Activated naive CD8-positive, alpha-beta T cell (primary cell): ENCODE data around the gene NR2C2.

Experiments
- H3K27ac Mint-ChIP-seq: one replicate; pipeline ENCODE4 v1.8.0; 2021; ENCODE audit warnings: mixed read lengths
- H3K27me3 Mint-ChIP-seq: one replicate; pipeline ENCODE4 v1.8.0; 2021; ENCODE audit warnings: mixed read lengths
- H3K36me3 Mint-ChIP-seq: one replicate; pipeline ENCODE4 v1.8.0; 2021; ENCODE audit warnings: mixed read lengths
- H3K4me1 Mint-ChIP-seq: one replicate; pipeline ENCODE4 v1.8.0; 2021; ENCODE audit warnings: low read depth, mixed read lengths
- H3K4me3 Mint-ChIP-seq: one replicate; pipeline ENCODE4 v1.8.0; 2021; ENCODE audit warnings: mild to moderate bottlenecking, mixed read lengths
- H3K9me3 Mint-ChIP-seq: one replicate; pipeline ENCODE4 v1.8.0; 2021; ENCODE audit warnings: low read depth, mixed read lengths

Gene NR2C2

GRCh38 chr3:15097891-15098290 lies 150.5 kb downstream of the NR2C2 start:
- no peaks in the 10 kb centered on the region for H3K9me3 Mint-ChIP-seq
- no peaks in the 10 kb centered on the region for H3K27me3 Mint-ChIP-seq
- H3K4me1 Mint-ChIP-seq = peaks cover 29% of the 10 kb centered on the region
- H3K27ac Mint-ChIP-seq = peak overlapping the region; percentile 99
- peaks cover 6% of the 10 kb centered on the region for H3K36me3 Mint-ChIP-seq
- H3K4me3 Mint-ChIP-seq = peak overlapping the region; percentile 97
